Glutamatergic neuron (in vitro differentiated cells): ENCODE data around the gene ANGPTL7. TPM values are rescaled to one million over a fixed set of nuclear protein-coding genes. Genes with fewer than 3 reads are reported as not detected.
A peak's percentile ranks its signal among the peaks of the same experiment; 100 is the strongest.

Experiments
- DNase-seq: peaks from one replicate; pipeline ENCODE4 v3.0.0; 2022
- H3K27ac Mint-ChIP-seq: one replicate; pipeline ENCODE4 v1.8.0; 2020; ENCODE audit warnings: mild to moderate bottlenecking, mixed read lengths, inconsistent platforms; ENCODE audit not compliant: unreplicated experiment
- H3K27me3 Mint-ChIP-seq: one replicate; pipeline ENCODE4 v1.8.0; 2020; ENCODE audit warnings: mild to moderate bottlenecking, moderate library complexity, mixed read lengths, inconsistent platforms; ENCODE audit not compliant: unreplicated experiment
- H3K36me3 Mint-ChIP-seq: one replicate; pipeline ENCODE4 v1.8.0; 2020; ENCODE audit warnings: mild to moderate bottlenecking, mixed read lengths, inconsistent platforms; ENCODE audit not compliant: unreplicated experiment
- H3K4me1 Mint-ChIP-seq: one replicate; pipeline ENCODE4 v1.8.0; 2020; ENCODE audit warnings: mild to moderate bottlenecking, low read depth, mixed read lengths, inconsistent platforms; ENCODE audit not compliant: unreplicated experiment
- H3K4me3 Mint-ChIP-seq: one replicate; pipeline ENCODE4 v1.8.0; 2020; ENCODE audit warnings: mild to moderate bottlenecking, mixed read lengths, inconsistent platforms; ENCODE audit not compliant: unreplicated experiment
- H3K9me3 Mint-ChIP-seq: one replicate; pipeline ENCODE4 v1.8.0; 2020; ENCODE audit warnings: mild to moderate bottlenecking, moderate library complexity, mixed read lengths, inconsistent platforms; ENCODE audit not compliant: unreplicated experiment
- total RNA-seq: library from RNA; stranded (reverse); fragmentation: NEBNext Ultra II Directional; extraction: Animal tissue kit (Norgen Biotek cat#: 25700); gene quantifications from one replicate; pipeline ENCODE4 v1.2.1, GENCODE V29; 2021; ENCODE audit not compliant: unreplicated experiment
- TF ChIP-seq, protein P1 (sequence below): fragments of 200-600 bp; sonication (generic); IDR thresholded peaks from one replicate; pipeline ENCODE4 v1.5.0; 2021; ENCODE audit not compliant: partially characterized antibody, unreplicated experiment

The ANGPTL7 gene
- total RNA-seq, 1 donor from 2014 or later, result not detected

DNA sequence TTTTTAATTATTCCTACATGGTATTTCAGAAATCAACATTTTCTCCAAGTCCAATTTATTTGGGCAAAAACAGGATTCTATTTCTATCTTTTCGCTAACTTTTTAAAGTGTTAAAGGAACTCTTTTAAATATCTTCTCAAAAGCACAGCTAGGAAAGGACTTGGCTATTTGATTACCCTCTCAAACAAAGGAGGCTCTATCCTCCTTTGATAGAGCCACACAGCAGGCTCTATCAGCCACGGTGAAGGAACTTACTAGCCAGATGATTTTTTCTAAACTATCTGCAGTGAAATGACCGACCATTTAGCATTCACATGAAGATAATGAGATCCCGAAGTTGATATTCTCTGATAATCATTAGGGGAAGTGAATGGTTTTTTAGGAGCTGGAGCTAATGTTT, 9.1 kb downstream of the ANGPTL7 start:
- Mint-ChIP-seq H3K4me3 (no peak overlapping the region), H3K9me3 (no peaks in the 10 kb centered on the region), H3K36me3 (peaks cover 5% of the 10 kb centered on the region), H3K27ac (no peak overlapping the region), H3K27me3 (no peaks in the 10 kb centered on the region), H3K4me1 (peaks cover 6% of the 10 kb centered on the region)
- no peak for DNase-seq
- TF ChIP-seq, protein P1, sequence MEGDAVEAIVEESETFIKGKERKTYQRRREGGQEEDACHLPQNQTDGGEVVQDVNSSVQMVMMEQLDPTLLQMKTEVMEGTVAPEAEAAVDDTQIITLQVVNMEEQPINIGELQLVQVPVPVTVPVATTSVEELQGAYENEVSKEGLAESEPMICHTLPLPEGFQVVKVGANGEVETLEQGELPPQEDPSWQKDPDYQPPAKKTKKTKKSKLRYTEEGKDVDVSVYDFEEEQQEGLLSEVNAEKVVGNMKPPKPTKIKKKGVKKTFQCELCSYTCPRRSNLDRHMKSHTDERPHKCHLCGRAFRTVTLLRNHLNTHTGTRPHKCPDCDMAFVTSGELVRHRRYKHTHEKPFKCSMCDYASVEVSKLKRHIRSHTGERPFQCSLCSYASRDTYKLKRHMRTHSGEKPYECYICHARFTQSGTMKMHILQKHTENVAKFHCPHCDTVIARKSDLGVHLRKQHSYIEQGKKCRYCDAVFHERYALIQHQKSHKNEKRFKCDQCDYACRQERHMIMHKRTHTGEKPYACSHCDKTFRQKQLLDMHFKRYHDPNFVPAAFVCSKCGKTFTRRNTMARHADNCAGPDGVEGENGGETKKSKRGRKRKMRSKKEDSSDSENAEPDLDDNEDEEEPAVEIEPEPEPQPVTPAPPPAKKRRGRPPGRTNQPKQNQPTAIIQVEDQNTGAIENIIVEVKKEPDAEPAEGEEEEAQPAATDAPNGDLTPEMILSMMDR, result no peak

DNA sequence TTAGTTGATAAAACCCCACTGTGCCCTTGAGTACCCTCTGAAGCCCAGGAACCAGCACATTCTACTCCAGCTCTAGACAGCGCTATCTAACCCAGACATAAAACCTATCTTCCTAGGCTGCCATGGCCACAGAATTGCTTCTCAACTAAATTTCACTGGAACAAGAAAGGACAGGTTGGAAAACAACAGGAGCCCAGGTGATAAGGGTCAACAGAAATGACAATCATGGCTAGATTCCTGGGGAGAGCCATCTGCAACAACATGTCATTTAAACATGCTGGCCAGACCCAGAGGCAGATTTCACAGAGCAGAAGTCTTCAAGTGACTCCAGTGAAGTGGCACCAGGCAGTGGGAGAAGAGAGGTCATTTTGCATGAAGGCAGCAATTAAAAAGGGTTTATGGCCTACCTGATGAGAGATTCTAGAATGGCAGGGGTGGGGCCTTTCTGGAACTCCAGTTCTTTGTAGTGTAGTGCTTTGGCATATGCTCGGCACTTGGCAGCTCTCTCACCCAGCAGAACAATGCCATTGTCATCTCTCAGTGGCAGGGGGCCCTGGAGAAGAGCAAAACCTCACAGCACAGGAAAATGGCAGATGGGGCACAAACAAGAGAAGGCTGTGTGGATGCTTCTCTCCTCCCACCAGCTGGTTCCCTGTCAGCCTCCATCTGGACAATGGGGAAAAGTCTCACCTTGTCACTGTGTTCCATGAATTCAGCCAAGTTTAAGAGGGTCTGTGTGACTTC, 9.9 kb downstream of the ANGPTL7 start:
- Mint-ChIP-seq H3K9me3 (no peaks in the 10 kb centered on the region), H3K4me1 (peaks cover 6% of the 10 kb centered on the region), H3K27me3 (no peaks in the 10 kb centered on the region)

DNA sequence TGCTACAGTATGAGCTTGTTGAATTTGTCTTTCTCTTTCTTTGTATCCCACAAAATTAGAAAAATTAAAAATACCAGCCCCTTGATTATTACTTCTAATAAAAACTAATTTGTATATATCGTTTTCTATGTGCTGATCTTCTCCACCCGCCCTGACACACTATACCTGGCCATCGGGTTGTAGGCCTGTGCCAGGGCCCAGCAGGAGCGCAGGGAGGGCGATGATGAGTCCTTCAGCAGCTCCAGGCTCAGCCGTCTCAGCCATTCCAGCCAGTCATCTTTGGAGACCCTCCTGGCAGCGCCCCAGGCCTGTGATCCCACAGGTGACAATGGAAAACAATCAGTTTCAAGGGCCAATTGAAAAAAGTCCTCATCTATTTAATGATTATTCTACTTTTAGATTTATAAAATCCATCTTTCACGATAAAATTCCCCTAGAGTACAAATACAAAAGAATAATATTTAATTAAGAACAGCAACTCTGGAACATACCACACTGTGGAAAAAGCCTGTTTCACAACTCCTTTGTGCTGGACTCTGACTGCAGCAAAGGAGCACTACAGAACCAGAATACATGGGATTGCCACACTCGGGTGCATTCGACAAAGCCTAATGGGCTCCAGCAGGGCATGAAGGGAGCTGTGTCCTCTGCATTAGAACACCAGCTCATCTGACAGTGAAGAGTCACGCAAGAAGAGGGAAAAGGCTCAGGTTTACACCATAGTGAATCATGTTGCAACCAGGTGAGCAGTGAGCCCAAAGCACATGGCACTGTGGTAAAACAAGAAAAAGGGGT, 15.4 kb downstream of the ANGPTL7 start:
- peaks cover 1% of the 10 kb centered on the region for H3K9me3 Mint-ChIP-seq
- TF ChIP-seq, protein P1, result no peak
- H3K4me1 Mint-ChIP-seq, result no peaks in the 10 kb centered on the region
- H3K27me3 Mint-ChIP-seq, result peaks cover 4% of the 10 kb centered on the region
- no peak overlapping the region for H3K4me3 Mint-ChIP-seq
- no peaks in the 10 kb centered on the region for H3K36me3 Mint-ChIP-seq
- no peak overlapping the region for H3K27ac Mint-ChIP-seq
- no peak for DNase-seq

More for the DNA sequence above, 9.9 kb downstream of the ANGPTL7 start:
- H3K4me3 Mint-ChIP-seq, result no peak overlapping the region
- TF ChIP-seq, protein P1, result no peak
- peak overlapping the region; percentile 22 for H3K27ac Mint-ChIP-seq
- no peak for DNase-seq
- peaks cover 5% of the 10 kb centered on the region for H3K36me3 Mint-ChIP-seq

DNA sequence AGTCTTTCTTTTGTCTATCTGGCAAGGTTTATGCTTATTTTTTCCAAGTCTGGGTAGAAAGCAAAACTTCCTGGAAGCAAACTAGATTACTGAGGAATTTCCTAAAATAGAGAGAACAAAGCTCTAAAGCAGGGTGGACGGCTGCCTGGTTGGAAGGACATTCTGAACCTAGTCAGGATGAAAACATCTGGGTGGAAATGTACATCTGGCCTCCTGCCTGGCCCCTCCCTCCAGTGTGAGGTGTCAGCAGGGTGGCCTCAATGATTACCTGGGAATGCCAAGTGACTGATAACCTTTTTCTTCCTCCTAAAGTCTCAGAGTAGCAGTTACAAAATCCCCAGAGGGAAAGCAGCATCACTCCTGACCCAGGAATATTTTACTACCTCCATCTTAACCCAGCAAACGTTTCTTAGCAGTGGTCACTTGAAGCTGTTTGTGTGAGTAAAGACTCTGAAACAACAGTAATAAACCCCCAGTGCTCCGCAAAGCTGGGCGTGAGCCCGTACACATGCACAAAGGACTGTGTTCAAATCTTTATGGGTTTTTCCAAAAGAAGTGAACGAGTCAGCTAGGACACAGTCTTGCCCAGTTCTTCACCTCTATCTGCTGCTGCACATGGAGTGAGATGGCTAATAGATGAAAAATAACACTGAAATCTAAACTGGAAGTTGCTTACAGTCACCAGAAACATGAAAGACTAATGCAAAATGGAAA, 18.9 kb downstream of the ANGPTL7 start:
- Mint-ChIP-seq H3K36me3 (no peaks in the 10 kb centered on the region), H3K4me3 (no peak overlapping the region), H3K4me1 (no peaks in the 10 kb centered on the region), H3K27me3 (peaks cover 4% of the 10 kb centered on the region), H3K27ac (no peak overlapping the region), H3K9me3 (peaks cover 1% of the 10 kb centered on the region)
- DNase-seq, result no peak
- TF ChIP-seq, protein P1, result no peak
